Suprapubic skin (tissue), 3 donors: ENCODE data around the gene INPP4B.

Source experiments
- CTCF ChIP-seq, 2 donors: fragments of 200-600 bp in 1 of 2; fragments of 450-650 bp in 1 of 2; sonication (generic) in 1 of 2; IDR thresholded peaks; one replicate each; pipeline ENCODE4 v1.5.1; 2016 to 2019; ENCODE audit warnings: antibody characterized with exemption in 2 of 2, mild to moderate bottlenecking in 1 of 2, moderate library complexity in 1 of 2
- EP300 ChIP-seq: sonication (generic); formaldehyde crosslinking; IDR thresholded peaks from one replicate; pipeline ENCODE4 v1.6.1; 2017; ENCODE audit warnings: antibody characterized with exemption
- POLR2A ChIP-seq, 2 donors: fragments of 450-650 bp; IDR thresholded peaks; one replicate each; pipeline ENCODE4 v1.6.1; 2017; ENCODE audit warnings: antibody characterized with exemption in 2 of 2, mild to moderate bottlenecking in 2 of 2, moderate library complexity in 2 of 2

- TF ChIP-seq CTCF (IDR thresholded peaks at IDR 0.05): no peak
- TF ChIP-seq POLR2A (IDR thresholded peaks at IDR 0.05): no peak
- TF ChIP-seq EP300: no peak
Observed at GRCh38 chr4:142365391-142365790, 480.7 kb downstream of the INPP4B start.
